ENCODE measurements around the gene NPTX2.

The NPTX2 gene

DNA sequence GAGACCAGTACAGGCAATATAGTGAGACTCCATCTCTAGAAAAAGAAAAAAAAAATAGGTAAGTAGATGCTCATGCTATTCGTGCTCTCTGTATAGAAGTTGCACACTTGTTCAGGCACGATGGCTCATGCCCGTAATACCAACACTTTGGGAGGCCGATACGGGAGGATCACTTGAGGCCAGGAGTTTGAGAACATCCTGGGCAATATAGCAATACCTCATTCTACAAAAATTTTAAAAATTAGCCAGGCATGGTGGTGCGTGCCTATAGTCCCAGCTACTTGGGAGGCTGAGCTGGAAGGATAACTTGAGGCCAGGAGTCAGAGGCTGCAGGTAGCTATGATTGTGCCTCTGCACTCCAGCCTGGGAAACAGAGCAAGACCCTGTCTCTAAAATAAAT is 17.2 kb upstream of the NPTX2 start:
- DNase-seq (ENCODE audit: low spot score): no peak
- TF ChIP-seq CTCF (IDR thresholded peaks at IDR 0.05; ENCODE audit: extremely low read depth, missing control alignments): no peak

DNA sequence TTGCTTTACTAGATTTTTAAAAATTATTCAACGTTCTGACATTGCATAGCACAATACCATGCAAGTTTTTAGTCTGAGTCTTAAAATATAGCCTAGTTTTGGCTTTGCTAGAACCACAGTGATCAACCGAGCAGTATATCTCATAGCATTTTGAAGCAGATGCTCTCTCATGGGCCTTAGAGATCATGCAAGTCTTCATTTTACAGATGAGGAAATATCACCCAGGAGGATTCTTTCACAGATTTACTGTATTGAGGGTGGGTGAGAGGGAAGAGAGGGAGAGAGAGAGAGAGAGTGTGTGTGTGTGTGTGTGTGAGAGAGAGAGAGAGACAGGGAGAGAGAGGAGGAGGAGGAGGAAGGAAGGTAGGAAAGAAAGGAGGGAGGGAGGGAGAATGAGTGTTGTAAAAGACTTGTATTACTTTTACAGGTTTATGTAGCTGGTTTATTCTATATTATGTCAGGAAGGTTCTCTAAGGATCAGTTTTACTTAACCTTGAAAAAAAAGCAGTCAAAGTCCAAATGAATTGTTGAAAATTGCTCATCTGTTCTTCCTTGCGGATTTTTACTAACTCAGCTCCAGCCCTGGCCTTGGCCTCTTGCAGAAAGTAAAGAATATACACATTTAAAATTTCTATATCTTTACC is 14.2 kb upstream of the NPTX2 start:
- no peak for DNase-seq (ENCODE audit: low spot score)
- TF ChIP-seq CTCF (IDR thresholded peaks at IDR 0.05; ENCODE audit: extremely low read depth, missing control alignments): no peak

DNA sequence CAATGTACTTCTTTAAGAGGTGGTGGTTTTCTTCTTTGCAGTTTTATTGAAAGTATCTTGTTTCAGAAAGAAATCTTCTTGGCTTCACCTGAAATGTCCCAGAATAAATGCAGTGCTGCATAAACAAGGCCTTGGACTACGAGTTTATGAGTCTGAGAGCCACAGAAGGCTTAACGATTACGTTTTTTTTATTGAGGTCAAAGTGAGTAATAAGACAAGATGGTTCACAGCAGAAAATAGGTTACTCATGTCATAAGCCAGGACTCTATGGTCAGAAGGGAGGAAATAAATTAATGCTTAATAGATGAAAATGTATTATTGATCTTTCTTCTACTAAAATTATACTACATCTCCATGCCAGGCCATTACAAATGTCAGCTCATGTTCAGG is 13.7 kb upstream of the NPTX2 start:
- DNase-seq (ENCODE audit: low spot score): no peak
- no peak for TF ChIP-seq CTCF (IDR thresholded peaks at IDR 0.05; ENCODE audit: extremely low read depth, missing control alignments)

DNA sequence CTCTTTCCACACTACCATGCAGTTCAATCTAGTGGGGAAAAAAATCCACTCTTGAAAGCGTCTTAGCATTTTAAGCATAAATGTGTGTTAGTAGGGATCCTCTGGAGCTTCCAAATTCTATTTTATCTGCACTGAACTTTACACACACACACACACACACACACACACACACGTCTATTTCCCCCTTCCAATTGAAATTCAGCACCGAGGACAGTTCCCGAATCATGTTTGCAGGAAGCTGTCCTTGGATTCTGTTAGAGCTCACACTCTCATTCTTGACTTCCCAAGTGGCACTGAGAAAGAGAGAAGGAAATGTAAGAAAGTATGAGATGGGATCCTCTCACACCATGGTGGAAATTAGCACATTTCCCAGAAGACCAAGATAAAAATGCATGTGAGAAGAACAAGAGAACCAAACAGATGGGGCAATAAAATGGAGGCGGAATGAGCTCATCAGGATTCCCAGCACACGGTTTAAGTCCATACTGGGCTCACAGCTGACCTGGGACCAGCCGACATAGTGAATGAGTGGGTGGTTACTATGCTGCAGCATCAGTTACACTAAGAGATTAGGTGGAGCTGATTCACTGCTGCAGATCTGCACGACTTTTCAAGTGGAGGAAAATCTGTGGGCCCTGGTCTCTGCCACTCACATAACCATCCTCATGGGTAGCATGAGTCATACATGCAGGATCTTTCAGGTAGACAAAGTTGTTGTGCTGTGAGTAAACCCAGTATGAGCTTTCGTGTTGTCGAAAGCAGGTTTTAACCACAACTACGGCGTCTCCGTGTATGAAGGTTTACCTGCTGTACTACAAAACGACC is 3.3 kb upstream of the NPTX2 start:
- no peak for DNase-seq (ENCODE audit: low spot score)
- no peak for TF ChIP-seq CTCF (IDR thresholded peaks at IDR 0.05; ENCODE audit: extremely low read depth, missing control alignments)

DNA sequence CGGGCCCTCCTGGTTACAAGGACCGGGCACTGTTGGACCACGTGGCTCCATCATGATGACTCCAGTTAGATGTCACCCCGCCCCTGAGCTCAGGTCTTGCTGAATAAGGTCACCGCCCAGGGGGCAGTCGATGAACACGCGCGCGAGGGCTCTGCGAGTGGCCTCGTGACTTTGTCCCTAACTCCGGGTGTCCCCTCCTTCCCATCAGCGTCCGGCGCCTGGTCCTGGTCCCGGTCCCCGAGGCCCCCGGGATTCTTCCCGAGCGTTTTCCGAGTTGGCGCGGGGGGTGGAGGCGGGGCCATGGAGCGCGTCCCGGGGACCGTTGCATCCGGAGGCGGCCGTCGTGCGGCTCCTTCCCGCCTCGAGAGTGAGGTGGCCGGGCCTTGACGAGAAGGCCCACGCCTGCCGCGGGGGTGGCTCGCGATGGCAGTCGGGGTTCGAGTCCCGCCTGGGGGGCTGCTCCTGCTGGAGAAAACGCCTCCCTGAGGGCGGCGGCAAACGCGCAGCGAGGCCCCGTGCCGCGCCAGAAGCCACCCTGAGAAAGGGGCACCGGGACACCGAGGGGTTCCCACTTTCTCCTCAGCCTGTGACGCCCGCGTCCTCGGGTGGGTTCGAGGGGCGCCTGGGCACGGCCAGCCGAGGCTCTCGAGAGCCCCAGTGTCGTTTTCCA is 569 bp upstream of the NPTX2 start:
- TF ChIP-seq CTCF (IDR thresholded peaks at IDR 0.05; ENCODE audit: extremely low read depth, missing control alignments): no peak
- peak; percentile 25 for DNase-seq (ENCODE audit: low spot score)

DNA sequence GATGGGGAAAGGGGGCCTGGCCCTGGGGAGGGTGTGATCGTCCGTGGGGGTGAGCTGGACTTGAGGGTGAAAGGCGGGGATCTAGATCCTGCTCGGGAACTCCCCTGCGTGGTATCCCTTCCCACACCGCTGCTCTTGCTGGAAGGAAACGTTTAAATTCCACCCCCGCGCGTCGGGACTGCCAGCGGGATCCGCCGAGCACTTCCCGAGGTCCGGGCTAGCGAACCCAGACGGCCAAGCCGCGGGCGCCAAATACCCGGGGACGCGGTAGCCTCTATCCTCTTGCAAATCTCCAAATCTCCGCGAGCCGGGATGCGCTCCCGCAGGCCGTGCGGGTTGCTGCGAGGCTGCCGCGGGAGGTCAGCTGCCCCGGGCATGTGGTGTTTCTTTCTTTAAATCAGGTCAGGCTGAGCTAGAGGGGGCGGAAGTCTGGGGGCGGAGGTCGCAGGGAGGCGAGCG is 904 bp downstream of the NPTX2 start:
- no peak for DNase-seq (ENCODE audit: low spot score)
- no peak for TF ChIP-seq CTCF (IDR thresholded peaks at IDR 0.05; ENCODE audit: extremely low read depth, missing control alignments)

DNA sequence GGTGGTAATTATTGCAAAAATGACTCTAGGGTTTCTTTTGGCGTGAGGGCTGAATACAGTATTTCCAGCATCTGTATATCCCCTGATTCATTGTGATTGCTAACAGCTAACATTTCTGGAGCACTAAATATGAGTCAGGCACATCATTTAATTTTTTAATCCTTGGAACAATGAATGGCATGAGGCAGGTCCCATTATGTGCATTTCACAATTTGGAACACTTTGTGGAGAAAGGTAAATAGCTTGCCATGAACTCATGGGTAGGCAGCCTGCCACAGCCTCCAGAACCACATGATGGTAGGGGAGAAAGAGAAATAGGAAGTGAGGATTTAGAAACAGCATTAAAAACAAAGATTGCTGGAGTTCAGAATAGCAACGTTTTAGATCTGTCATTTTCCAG is 1.7 kb downstream of the NPTX2 start:
- DNase-seq (ENCODE audit: low spot score): no peak
- TF ChIP-seq CTCF (IDR thresholded peaks at IDR 0.05; ENCODE audit: extremely low read depth, missing control alignments): no peak
